DMS53 treated with DMSO at 0.1 percent for 48 hours (cell line): ENCODE results near the gene USP25.
"Not testable (repeated sequence)": the region's sequence is repeated elsewhere in the genome, so short reads cannot be mapped to it uniquely, and the experiment has no call there.

Experiments used
- DNase-seq: peaks from one replicate; lab custom pipeline; 2025; ENCODE audit not compliant: unreplicated experiment; lab: John Stamatoyannopoulos, UW

USP25 gene

DNA sequence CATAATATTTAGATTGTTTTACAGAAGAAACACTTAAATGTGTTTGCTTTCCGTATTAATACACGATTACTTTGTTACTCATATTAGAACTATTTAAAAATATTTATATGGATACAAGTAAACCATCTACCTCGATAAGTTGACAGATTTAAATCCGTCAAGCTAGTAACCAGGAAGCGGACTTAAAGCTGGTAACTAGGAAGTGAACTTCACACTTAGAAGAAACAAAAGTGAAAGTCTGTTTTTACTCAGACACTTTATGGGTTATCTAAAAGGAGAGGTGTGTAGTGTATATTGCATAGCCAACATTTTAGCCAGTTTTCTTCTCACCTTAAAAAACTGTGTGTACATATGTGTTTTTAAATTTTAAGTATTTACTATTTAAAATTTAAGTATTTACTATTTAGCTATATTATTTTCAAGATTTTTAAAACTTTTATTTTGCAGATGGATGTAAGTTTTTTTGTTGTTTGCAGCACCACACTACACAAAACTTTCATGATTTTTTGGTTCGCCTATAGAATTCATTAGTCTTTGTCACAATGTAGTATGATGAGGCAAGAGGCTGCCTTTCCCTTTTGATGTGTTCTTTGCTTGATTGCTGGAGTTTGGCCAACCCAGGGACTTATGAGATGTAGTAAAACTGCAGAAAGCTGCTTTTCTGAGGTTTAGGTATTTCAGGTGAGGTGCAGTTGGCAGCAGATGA is 2.7 kb downstream of the USP25 start:
- DNase-seq = peak; percentile 22

- no peak for DNase-seq
Measured at GRCh38 chr21:15732996-15733329, 3.2 kb downstream of the USP25 start.

GRCh38 chr21:15735409-15735808 is 5.6 kb downstream of the USP25 start:
- no peak for DNase-seq

DNA sequence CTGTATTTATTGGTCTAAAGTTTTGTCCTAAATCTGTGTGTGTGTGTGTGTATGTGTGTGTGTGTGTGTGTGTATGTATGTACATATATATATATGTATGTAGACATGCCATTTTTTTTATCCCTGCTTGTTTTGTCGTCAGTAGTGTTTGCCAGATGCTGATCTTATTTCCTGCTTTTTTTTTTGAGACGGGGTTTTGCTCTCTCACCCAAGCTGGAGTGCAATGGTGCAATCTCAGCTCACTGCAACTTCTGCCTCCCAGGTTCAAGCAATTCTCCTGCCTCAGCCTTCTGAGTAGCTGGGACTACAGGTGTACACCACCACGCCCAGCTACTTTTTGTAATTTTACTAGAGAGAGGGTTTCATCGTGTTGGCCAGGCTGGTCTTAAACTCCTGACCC is 6.1 kb downstream of the USP25 start:
- not testable (repeated sequence) for DNase-seq

GRCh38 chr21:15738779-15739178 is 9.0 kb downstream of the USP25 start:
- DNase-seq = not testable (repeated sequence)

GRCh38 chr21:15740383-15740782 is 10.6 kb downstream of the USP25 start:
- no peak for DNase-seq

- DNase-seq = no peak
Measured at GRCh38 chr21:15741510-15741909, 11.7 kb downstream of the USP25 start.

DNA sequence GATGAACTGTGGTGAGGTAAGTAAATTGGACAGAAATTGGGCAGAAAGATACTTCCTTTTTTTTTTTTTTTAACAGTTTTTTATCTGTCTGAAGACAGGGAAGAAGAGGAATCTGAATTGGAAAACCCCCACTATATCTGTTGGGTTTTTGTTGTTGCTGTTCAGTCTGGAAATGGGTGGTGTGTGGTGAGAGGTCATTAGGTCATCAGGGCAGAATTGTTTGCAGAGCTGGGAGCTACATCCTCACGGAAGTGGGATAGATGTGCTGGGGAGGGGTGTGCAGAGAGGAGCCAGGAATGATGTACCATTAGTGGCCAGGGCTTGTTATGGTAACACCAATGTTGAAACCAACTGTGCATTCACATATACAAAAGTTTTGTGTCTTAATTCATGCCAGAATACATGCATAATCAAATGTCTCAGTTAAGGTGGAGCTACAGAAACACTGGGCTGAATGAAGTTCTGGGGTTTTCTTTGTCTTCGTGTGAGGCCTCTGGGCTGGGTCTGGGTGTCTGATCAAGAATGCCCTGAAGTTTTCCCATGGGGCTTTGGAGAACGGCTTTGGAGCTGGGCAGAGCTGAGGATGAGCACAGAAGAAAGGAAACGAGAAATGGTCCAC is 12.4 kb downstream of the USP25 start:
- no peak for DNase-seq

DNA sequence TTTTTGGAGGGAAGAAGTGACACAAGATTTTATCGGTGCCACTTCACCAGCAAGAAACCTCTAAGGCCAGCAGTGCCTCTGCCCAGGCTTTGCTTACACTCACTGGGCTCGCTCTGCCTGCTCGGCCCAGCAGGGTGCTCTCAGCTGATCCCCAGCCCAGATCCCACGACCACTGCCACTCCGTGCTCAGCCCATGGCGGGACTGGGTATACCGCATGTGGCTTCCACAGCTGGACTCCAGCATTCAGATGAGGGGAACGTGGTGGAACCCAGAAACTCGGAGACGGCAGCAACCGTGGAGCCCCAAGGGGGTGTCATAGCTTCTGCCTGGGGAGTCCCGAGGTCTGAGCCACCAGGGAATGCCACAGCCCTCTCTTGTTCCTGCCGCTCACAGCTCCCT is 12.9 kb downstream of the USP25 start:
- no peak for DNase-seq

DNA sequence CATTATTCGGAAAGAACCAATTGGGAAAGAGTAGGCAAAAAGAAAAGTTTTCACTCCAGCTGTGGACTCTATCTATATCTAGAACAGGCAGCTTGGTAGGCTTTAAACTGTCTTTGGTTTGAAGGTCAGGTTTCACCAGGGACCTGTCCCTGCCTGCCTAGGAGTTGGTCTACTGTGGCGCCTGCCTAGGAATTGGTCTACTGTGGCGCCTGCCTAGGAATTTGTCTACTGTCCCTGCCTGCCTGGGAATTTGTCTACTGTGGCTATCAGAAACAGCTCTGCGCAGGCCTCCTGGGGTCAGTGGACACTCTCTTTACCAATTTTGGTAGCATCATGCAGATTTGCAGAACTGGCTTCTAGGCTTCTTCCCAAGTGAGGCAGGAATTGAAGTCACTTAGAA is 13.8 kb downstream of the USP25 start:
- DNase-seq = no peak

GRCh38 chr21:15744926-15745325 is 15.1 kb downstream of the USP25 start:
- no peak for DNase-seq

GRCh38 chr21:15748586-15748985 is 18.8 kb downstream of the USP25 start:
- no peak for DNase-seq

- DNase-seq = no peak
Measured at GRCh38 chr21:15749082-15749860, 19.5 kb downstream of the USP25 start.

GRCh38 chr21:15749861-15750159 is 20.0 kb downstream of the USP25 start:
- no peak for DNase-seq

DNA sequence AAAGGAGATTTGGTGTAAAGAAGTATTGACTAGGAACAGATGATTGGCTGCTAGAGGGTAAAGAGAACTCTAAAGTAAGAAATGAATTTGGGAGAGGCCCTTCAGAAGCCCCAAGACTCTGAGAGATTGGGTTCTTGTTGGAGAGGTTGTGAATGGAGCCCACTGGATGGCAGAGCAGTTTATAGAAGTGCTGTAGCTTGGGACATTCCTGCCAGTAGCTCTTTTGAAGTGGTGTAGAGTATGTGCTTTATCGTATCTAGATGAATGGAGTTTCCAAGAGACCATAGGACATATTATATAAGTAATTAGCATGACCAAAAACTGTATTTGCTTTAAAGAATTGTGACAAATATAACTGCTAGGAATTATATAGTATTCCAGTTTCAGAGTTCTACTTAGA is 21.3 kb downstream of the USP25 start:
- no peak for DNase-seq

DNA sequence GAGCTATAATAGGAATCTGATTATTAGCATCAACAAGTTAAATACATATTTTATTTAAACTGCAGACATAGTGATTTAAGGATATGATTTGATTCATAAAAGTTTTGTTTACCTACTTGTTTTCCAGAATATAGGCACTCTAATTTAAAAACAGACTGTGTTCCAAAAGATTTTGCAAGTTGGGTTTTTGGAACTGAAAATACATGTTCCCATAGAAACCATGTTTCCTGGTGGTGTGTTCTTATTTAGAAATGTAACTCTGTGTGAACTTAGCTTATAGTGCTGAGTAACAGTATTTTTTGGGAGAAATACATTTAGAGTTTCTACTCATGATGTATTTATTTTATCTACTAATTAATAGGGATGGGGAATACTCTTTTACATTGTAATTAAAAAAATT is 21.8 kb downstream of the USP25 start:
- no peak for DNase-seq

GRCh38 chr21:15752763-15753407 is 23.1 kb downstream of the USP25 start:
- DNase-seq = no peak

DNA sequence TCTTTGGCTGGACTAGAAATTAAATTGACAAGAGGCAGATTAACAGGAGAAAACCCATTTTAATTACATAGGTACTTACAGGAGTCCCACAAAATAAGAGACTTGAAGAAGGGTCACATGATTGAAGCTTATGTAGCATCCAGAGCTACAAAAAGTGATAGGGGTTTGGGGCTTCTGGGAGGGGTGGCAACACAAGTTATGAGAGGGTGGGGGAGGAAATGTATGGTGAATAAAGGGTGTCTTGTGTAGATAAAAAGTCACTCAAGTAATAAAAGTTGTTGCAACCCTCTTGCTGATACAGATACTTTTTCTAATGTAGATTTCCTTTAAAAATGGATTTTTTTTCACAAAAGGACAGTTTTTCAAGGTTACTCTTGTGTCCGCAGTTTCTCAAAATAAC is 24.0 kb downstream of the USP25 start:
- DNase-seq = no peak

GRCh38 chr21:15754640-15755039 is 24.9 kb downstream of the USP25 start:
- DNase-seq = no peak

DNA sequence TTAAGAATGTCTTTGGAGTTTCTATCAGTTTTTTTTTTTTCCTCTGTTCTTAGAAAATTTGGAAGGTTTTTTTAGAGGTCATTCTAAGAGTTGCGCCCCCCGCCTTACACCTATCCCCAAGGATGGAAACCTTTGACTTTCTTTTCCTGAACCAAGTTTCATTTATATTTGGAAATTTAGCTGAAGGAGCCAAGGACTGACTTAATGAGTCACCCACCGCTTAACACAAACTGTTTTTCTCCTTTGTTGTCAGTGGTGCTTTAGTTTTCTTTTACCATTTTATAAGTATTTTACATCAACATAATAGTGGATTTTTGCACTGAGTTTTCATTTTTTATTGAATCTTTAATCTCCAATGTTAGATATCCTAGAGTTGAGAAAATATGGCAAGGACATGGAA is 25.3 kb downstream of the USP25 start:
- no peak for DNase-seq

GRCh38 chr21:15759469-15759868 is 29.7 kb downstream of the USP25 start:
- DNase-seq = no peak

DNA sequence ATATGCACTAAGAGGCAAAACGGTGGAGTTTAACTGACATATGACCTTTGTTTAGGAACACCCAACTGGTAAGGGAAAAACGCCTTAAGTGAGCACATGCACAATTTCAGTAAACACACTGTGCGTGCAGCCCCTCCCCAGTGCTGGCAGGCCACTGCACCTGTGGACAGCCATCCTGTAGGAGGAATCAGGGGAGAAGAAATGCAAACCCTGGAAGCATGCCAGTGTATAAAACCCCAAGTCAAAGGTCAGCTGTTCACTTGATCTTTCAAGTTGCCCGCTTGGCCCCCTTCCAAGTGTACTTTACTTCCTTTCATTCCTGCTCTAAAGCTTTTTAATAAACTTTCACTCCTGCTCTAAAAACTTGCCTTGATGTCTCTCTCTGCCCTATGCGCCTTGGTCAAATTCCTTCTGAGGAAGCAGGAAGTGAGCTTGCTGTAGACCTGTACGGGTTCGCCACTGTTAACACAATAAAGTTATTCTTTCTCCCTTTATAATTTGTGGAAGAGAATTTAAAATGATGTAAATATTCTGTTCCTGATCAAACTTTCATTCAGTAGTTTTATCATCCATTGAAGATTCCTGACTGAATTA is 31.8 kb downstream of the USP25 start:
- DNase-seq = no peak
